HFFc6 (cell line): ENCODE data around the gene GUCA1A. TPM values are rescaled to one million over a fixed set of nuclear protein-coding genes. Genes with fewer than 3 reads are reported as not detected.

ENCODE experiments used
- DNase-seq: peaks from one replicate; pipeline ENCODE4 v3.0.0-alpha.2; 2018
- H3K27ac Mint-ChIP-seq: 2 replicates; pipeline ENCODE4 v1.8.0; 2020; ENCODE audit warnings: mild to moderate bottlenecking, mixed read lengths
- H3K27me3 Mint-ChIP-seq: 2 replicates; pipeline ENCODE4 v1.8.0; 2021; ENCODE audit warnings: mild to moderate bottlenecking, moderate library complexity, mixed read lengths; ENCODE audit not compliant: insufficient read depth
- H3K36me3 Mint-ChIP-seq: 2 replicates; pipeline ENCODE4 v1.8.0; 2021; ENCODE audit warnings: low read depth, mixed read lengths
- H3K4me1 Mint-ChIP-seq: 2 replicates; pipeline ENCODE4 v1.8.0; 2020; ENCODE audit warnings: low read depth, mixed read lengths
- H3K4me3 Mint-ChIP-seq: 2 replicates; pipeline ENCODE4 v1.8.0; 2020; ENCODE audit warnings: mild to moderate bottlenecking, moderate library complexity, mixed read lengths
- H3K9me3 Mint-ChIP-seq: 2 replicates; pipeline ENCODE4 v1.8.0; 2020; ENCODE audit warnings: mild to moderate bottlenecking, mixed read lengths
- long read RNA-seq: library from polyadenylated mRNA; unstranded; transcript quantifications from one replicate; pipeline ENCODE4 v2.0.0, GENCODE V29; 2019
- total RNA-seq, 6 experiments: library from RNA; stranded (reverse); fragmentation: NEBNext Ultra II Directional; extraction: Animal tissue kit (Norgen Biotek cat#: 25700); gene quantifications; 2 replicates in 1 of 6; 3 replicates in 5 of 6; pipeline ENCODE4 v1.2.3, GENCODE V29; 2021
- TF ChIP-seq, protein P1 (sequence below): fragments of 200-600 bp; sonication (generic); IDR thresholded peaks from 2 replicates; pipeline ENCODE4 v1.5.0; 2021; ENCODE audit warnings: antibody characterized with exemption, mild to moderate bottlenecking

The GUCA1A gene
- total RNA-seq: not detected
- long read RNA-seq: 0 reads

DNA sequence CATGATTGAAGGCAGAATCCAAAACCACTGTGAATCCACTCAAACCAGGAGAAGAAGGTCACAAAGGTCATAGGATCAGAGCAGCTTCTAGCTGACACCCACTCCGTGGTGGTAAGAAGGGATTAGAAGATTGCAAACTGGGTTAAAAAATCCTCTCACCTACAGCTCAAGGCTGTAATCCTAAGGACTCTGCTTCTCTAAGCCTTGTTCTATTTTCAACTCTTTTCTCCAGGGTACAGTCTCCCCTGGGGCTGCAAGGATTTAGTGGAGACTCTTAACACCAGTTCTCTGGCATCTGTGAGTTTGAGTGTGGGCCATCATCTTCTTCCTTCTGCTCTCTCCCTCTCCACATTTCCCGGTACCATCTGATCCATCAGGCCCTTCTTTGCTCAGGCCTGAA, at the start of gene GUCA1A:
Gene GUCA1A (plus strand): TSS at position 264 of the 400 bp plus-strand sequence. CDS start 250 bp downstream, outside the sequence.
- TF ChIP-seq, protein P1, sequence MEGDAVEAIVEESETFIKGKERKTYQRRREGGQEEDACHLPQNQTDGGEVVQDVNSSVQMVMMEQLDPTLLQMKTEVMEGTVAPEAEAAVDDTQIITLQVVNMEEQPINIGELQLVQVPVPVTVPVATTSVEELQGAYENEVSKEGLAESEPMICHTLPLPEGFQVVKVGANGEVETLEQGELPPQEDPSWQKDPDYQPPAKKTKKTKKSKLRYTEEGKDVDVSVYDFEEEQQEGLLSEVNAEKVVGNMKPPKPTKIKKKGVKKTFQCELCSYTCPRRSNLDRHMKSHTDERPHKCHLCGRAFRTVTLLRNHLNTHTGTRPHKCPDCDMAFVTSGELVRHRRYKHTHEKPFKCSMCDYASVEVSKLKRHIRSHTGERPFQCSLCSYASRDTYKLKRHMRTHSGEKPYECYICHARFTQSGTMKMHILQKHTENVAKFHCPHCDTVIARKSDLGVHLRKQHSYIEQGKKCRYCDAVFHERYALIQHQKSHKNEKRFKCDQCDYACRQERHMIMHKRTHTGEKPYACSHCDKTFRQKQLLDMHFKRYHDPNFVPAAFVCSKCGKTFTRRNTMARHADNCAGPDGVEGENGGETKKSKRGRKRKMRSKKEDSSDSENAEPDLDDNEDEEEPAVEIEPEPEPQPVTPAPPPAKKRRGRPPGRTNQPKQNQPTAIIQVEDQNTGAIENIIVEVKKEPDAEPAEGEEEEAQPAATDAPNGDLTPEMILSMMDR: no peak
- Mint-ChIP-seq H3K27me3 (peaks cover 2% of the 10 kb centered on the region), H3K36me3 (no peaks in the 10 kb centered on the region)

DNA sequence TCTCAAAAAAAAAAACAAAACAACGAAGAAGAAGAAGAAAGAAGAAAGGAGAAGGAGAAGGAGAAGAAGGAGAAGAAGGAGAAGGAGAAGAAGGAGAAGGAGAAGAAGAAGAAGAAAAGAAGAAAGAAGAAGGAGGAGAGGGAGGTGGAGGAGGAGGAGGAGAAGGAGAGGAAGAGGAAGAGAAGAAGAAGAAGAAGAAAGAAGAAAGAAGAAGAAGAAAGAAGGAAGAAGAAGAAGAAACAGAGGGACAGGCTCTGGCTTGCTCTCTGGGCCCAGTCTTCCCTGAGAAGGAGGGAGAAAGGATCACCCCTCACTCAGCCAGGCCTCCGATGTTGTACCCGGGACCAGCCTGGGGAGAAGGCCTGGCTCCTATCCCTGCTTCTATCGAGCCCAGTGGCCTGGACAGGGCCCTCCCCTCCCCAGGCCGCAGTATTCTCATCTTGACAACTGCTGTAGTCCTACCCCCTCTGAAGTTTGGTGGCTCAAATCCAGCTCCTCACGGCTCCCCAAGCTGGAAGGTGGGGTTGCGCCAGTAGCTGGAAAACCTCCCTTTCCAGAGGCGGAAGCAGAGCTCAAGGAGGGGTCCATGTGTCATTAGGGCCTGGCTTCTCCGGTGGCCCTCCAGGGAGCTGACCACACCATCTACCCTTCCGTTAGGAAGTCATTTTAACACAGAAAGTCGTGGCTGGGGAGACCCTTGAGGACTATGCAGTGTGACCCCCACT, 49.6 kb upstream of the GUCA1A start:
- TF ChIP-seq, protein P1: no peak
- DNase-seq: no peak
- H3K9me3 Mint-ChIP-seq: no peaks in the 10 kb centered on the region
- H3K36me3 Mint-ChIP-seq: peaks cover 8% of the 10 kb centered on the region
- H3K27me3 Mint-ChIP-seq: peaks cover 1% of the 10 kb centered on the region
- H3K27ac Mint-ChIP-seq: no peak overlapping the region; the same call in 1 of the 2 replicates
- peaks cover 25% of the 10 kb centered on the region for H3K4me1 Mint-ChIP-seq
- H3K4me3 Mint-ChIP-seq: no peak overlapping the region

More for the DNA sequence above, at the start of gene GUCA1A:
- no peak for DNase-seq
- Mint-ChIP-seq H3K27ac (no peak within 1 kb of the TSS), H3K4me3 (no peak within 1 kb of the TSS), H3K4me1 (no peaks in the 10 kb centered on the region), H3K9me3 (no peaks in the 10 kb centered on the region)

DNA sequence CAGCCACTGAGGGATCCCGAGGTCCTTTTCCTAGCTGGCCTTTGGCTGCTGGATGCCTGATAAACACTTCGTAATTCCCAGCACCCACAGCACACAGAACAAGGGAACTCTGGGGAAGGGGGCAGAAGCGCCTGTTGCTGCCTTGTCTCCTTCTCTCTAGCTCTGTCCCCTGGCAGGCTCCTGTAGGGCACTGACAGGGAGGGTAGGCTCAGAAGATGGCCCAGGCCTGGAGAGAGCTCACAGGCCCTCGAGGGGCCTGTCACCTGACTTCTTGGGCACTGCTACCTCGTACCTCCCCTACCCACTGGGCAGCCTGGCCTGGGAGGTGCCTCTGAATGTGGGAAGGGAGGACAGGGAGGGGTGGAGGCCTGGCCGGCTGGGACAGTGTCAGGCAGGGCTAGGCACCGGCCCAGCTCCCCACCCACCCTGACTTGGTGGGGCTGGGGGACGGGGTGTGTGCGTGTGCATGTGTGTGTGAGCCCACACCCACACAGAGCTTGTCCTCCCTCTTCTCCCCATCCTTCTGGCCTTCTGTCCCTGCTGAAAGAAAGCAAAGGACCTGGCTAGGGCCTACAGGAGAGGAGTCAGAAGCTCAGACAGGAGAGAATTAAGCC, 48.8 kb upstream of the GUCA1A start:
- H3K36me3 Mint-ChIP-seq: peaks cover 8% of the 10 kb centered on the region
- no peak overlapping the region for H3K4me3 Mint-ChIP-seq
- H3K4me1 Mint-ChIP-seq: peaks cover 23% of the 10 kb centered on the region
- H3K9me3 Mint-ChIP-seq: no peaks in the 10 kb centered on the region
- H3K27ac Mint-ChIP-seq: no peak overlapping the region
- TF ChIP-seq, protein P1: no peak
- DNase-seq: no peak
- peaks cover 1% of the 10 kb centered on the region for H3K27me3 Mint-ChIP-seq

DNA sequence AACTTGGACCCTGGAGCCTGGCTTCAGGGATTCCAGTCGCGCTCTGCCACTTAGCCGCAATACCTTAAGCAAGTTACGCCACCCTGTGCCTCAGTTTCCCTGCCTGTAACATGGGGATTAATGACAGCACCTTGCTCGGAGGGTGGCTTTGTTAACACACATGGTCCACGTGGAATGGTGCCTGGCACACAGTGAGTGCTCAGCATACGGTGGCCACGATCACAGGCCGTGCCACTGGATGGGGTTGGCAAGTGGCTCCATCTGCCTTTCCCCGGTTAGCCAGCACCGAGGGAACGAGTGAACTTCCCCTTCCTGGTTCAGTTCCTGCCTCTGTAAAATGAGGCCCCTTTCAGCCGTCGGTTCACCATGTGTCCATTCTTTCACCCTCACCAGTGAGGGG, 47.9 kb upstream of the GUCA1A start:
- Mint-ChIP-seq H3K36me3 (peaks cover 8% of the 10 kb centered on the region), H3K4me3 (no peak overlapping the region), H3K27ac (no peak overlapping the region), H3K4me1 (peaks cover 23% of the 10 kb centered on the region), H3K27me3 (peaks cover 1% of the 10 kb centered on the region), H3K9me3 (no peaks in the 10 kb centered on the region)
- no peak for DNase-seq
- TF ChIP-seq, protein P1: no peak

DNA sequence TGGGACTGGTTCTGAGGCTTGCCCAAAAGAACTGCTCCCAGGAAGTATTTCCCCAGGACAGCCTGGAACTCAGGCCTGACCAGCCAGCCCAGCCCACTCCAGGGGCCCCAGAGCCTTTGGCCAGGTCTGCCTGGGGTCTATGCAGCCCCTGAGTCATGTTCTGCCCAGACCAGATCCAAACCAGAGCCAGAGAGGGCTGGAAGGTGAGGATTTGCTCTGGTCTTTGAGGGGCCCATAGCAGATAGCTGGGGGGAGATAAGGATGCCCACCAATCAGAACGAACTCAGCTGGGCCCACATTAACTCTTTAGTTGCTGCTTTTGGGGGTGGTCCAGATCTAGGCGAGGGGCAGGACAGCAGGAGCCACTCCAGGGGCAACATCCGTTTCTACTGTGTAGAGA, 47.5 kb upstream of the GUCA1A start:
- H3K4me3 Mint-ChIP-seq: no peak overlapping the region
- no peak for DNase-seq
- peaks cover 23% of the 10 kb centered on the region for H3K4me1 Mint-ChIP-seq
- H3K27ac Mint-ChIP-seq: no peak overlapping the region
- peaks cover 8% of the 10 kb centered on the region for H3K36me3 Mint-ChIP-seq
- H3K9me3 Mint-ChIP-seq: no peaks in the 10 kb centered on the region
- TF ChIP-seq, protein P1: no peak
- peaks cover 1% of the 10 kb centered on the region for H3K27me3 Mint-ChIP-seq
